Daoy (cell line): ENCODE data around the gene TRIP13. TPM values are rescaled to one million over a fixed set of nuclear protein-coding genes. Genes with fewer than 3 reads are reported as not detected.

Experiments
- DNase-seq: peaks from one replicate; pipeline ENCODE4 v3.0.0-alpha.2; 2015; ENCODE audit warnings: low read depth
- total RNA-seq: library from RNA; depleted of rRNA; stranded (reverse); fragments of >200 nt; shearing (Covaris generic); gene quantifications from 2 replicates; pipeline ENCODE4 v1.2.3, GENCODE V29; 2014; rRNA removed

TRIP13 gene
- total RNA-seq, 1 experiment from 2014 or later, result 88.9 TPM

DNA sequence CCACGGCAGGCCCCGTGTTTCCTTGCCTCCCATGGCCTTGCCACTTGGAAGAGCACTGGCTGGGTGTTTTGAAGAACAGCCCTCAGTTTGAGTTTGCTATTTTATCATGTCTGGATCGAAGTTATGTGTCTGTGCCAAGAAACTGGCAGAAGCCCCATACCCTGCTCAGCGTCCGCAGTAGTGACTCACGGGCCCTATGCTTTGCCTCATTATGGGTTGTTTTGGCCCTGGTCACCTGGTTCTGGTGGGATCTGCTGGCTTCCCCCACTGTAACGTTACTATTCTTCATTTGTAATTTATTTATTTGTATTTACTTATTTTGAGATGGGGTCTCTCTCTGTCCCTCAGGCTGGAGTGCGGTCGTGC lies 73.6 kb downstream of the TRIP13 start:
- no peak for DNase-seq

DNA sequence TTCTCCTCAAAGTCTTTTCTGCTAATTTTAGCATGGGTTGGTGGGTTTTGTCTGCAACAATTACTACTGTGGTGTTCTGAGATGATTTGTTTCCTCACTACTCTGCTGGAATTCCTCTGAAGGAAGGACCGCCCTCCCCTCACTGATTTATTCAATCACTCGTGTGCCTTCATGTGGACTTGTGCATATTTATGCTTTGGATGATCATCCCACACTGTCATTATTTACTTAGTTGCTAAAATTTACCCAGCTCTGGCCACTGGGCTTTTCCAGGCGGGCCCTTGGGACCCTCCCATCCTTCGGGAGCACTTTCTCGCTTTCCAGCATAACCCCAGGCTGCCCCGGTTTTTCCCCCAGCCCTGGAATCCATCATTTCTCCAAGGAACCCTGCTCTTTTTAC lies 74.3 kb downstream of the TRIP13 start:
- no peak for DNase-seq

Other genes starting within 250 kb of the TRIP13 start
- 0.34 TPM in 1 of 2 replicates, not detected in the other for gene TPPP, start 199.5 kb upstream of the TRIP13 start, total RNA-seq
- under 0.01 TPM in 1 of 2 replicates, not detected in the other for gene ZDHHC11B, start 108.2 kb upstream of the TRIP13 start, total RNA-seq
- gene ZDHHC11, start 41.9 kb upstream of the TRIP13 start, total RNA-seq, result 2.1 and 3.6 TPM in 2 replicates
- 37.4 and 42.9 TPM in 2 replicates for gene BRD9, start 83 bp upstream of the TRIP13 start, total RNA-seq
- gene NKD2, start 115.9 kb downstream of the TRIP13 start, total RNA-seq, result 0.45 and 1.3 TPM in 2 replicates
- gene SLC12A7, start 219.2 kb downstream of the TRIP13 start, total RNA-seq, result 3.0 and 3.2 TPM in 2 replicates